ENCODE measurements around the gene MCM7. TPM values are rescaled to one million over a fixed set of nuclear protein-coding genes. Genes with fewer than 3 reads are reported as not detected.

The MCM7 gene
- total and polyA plus RNA-seq, 2 of the 13 experiments (the other 11 are each of a cell fraction or from before 2014, with no cell fraction given), result 84.5 to 214 TPM

- TF ChIP-seq NFE2L1 (CRISPR knock-in tag; IDR thresholded peaks at IDR 0.05; ENCODE audit: borderline replicate concordance), result no peak
- peak; percentile 56; the same call in 1 of the 2 replicates for TF ChIP-seq ZNF740 (CRISPR knock-in tag; IDR thresholded peaks at IDR 0.05)
- TF ChIP-seq ZUFSP (CRISPR knock-in tag; IDR thresholded peaks at IDR 0.05; ENCODE audit: borderline replicate concordance), result no peak
- no peak for TF ChIP-seq BORCS8-MEF2B (CRISPR knock-in tag; IDR thresholded peaks at IDR 0.05)
- TF ChIP-seq UBTF (CRISPR knock-in tag; IDR thresholded peaks at IDR 0.05), result peak; percentile 79
- TF ChIP-seq ZNF550 (CRISPR knock-in tag; IDR thresholded peaks at IDR 0.05; ENCODE audit: borderline replicate concordance), result no peak
- TF ChIP-seq ZNF30 (CRISPR knock-in tag; IDR thresholded peaks at IDR 0.05), result no peak
- TF ChIP-seq PAF1 (CRISPR knock-in tag; IDR thresholded peaks at IDR 0.05), result no peak
- TF ChIP-seq CC2D1A (CRISPR knock-in tag; IDR thresholded peaks at IDR 0.05), result no peak
- TF ChIP-seq ZNF766 (CRISPR knock-in tag; IDR thresholded peaks at IDR 0.05; ENCODE audit: borderline replicate concordance), result 0 out of 2 replicates have a peak, but pooled peaks have one; percentile 51
- TF ChIP-seq KLF9 (CRISPR knock-in tag; IDR thresholded peaks at IDR 0.05; ENCODE audit: low read depth), result no peak; the same call in 1 of the 2 replicates
- peak; percentile 84; the same call in 1 of the 2 replicates for TF ChIP-seq KMT2B (CRISPR knock-in tag; IDR thresholded peaks at IDR 0.05)
- 0 out of 2 replicates have a peak, but pooled peaks have one; percentile 60 for TF ChIP-seq PCBP1 (IDR thresholded peaks at IDR 0.05; ENCODE audit: borderline replicate concordance, low read depth, low read length)
- TF ChIP-seq SP140L (CRISPR knock-in tag; IDR thresholded peaks at IDR 0.05; ENCODE audit: borderline replicate concordance), result no peak
- TF ChIP-seq ZBTB1 (CRISPR knock-in tag; IDR thresholded peaks at IDR 0.05; ENCODE audit: borderline replicate concordance), result no peak
- peak; percentile 85 for TF ChIP-seq HDAC1 (CRISPR knock-in tag; IDR thresholded peaks at IDR 0.05)
- peak; percentile 72; the same call in 1 of the 2 replicates for TF ChIP-seq YEATS2 (CRISPR knock-in tag; IDR thresholded peaks at IDR 0.05; ENCODE audit: borderline replicate concordance)
- 0 out of 2 replicates have a peak, but pooled peaks have one; percentile 37 for TF ChIP-seq ISL2 (CRISPR knock-in tag; IDR thresholded peaks at IDR 0.05)
- TF ChIP-seq ZNF850 (CRISPR knock-in tag; conservative IDR thresholded peaks at IDR 0.05), result no peak
- TF ChIP-seq STAT6 (CRISPR knock-in tag; IDR thresholded peaks at IDR 0.05; ENCODE audit: borderline replicate concordance), result no peak
- TF ChIP-seq XBP1 (CRISPR knock-in tag; IDR thresholded peaks at IDR 0.05), result no peak
- TF ChIP-seq TEAD3 (CRISPR knock-in tag; optimal IDR thresholded peaks at IDR 0.05; ENCODE audit: borderline replicate concordance), result peak; percentile 47
- TF ChIP-seq ZNF34 (CRISPR knock-in tag; IDR thresholded peaks at IDR 0.05; ENCODE audit: borderline replicate concordance), result no peak
Measured at GRCh38 chr7:100049441-100050291, 51.5 kb downstream of the MCM7 start, which contains the start of gene ZSCAN21 (continued).

Data from HepG2 (cell line).